Neutrophil (primary cell): ENCODE measurements around the gene ECHDC3.
A peak's percentile ranks its signal among the peaks of the same experiment; 100 is the strongest.

Source experiments
- H3K27ac ChIP-seq: fragments of 200-600 bp; sonication (generic); 2 replicates; pipeline ENCODE4 v1.5.1; 2016; ENCODE audit warnings: mild to moderate bottlenecking, moderate library complexity
- H3K27me3 ChIP-seq: fragments of 200-600 bp; sonication (generic); 2 replicates; pipeline ENCODE4 v1.6.0; 2016; ENCODE audit warnings: mild to moderate bottlenecking
- H3K36me3 ChIP-seq: fragments of 200-600 bp; sonication (generic); 2 replicates; pipeline ENCODE4 v1.5.1; 2017
- H3K4me1 ChIP-seq, 2 experiments: fragments of 200-600 bp in 1 of 2; sonication (generic) in 1 of 2; 1 replicate in 1 of 2; 2 replicates in 1 of 2; pipeline versions ENCODE4 v1.5.1 to v1.6.1; 2013 to 2016; ENCODE audit warnings: low read depth in 1 of 2, low read length in 1 of 2, mild to moderate bottlenecking in 1 of 2, moderate library complexity in 1 of 2; ENCODE audit not compliant: control insufficient read depth in 1 of 2, insufficient read depth in 1 of 2
- H3K4me3 ChIP-seq, 2 experiments: fragments of 200-600 bp in 1 of 2; sonication (generic) in 1 of 2; 1 replicate in 1 of 2; 2 replicates in 1 of 2; pipeline ENCODE4 v1.5.1; 2013 to 2016; ENCODE audit warnings: low read depth in 1 of 2, low read length in 1 of 2, mild to moderate bottlenecking in 1 of 2, moderate library complexity in 1 of 2
- H3K9me3 ChIP-seq: fragments of 200-600 bp; sonication (generic); 2 replicates; pipeline ENCODE4 v1.5.1; 2016
- TF ChIP-seq, protein P1 (sequence below): fragments of 200-600 bp; sonication (generic); IDR thresholded peaks from 2 replicates; pipeline ENCODE4 v1.5.1; 2016; ENCODE audit warnings: antibody characterized with exemption

ECHDC3 gene

DNA sequence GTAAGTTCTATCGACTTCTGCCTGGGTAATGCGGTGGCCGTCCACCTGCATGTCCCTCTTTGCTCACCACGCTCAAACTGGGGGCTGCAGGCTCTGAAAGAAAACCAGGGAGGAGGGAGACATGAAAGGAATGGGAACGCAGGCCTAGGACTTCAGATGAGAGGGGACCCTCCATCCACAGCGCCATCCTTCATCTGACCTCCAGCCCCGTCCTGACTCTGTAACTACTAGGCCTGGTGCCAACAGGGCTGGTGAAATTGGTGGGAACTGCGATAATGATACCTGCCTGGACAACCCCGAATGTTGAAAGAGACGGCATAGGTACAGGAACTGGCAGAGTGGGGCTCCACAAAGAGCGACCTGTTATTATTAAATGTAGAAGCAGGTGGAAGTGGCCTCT, 1.3 kb upstream of the ECHDC3 start:
- H3K27me3 ChIP-seq, result peaks cover 32% of the 10 kb centered on the region
- no peak overlapping the region for H3K27ac ChIP-seq
- no peaks in the 10 kb centered on the region for H3K9me3 ChIP-seq
- H3K4me3 ChIP-seq, result no peak overlapping the region
- H3K36me3 ChIP-seq, result no peaks in the 10 kb centered on the region
- H3K4me1 ChIP-seq, result peaks cover 21 to 25% of the 10 kb centered on the region in 2 experiments
- TF ChIP-seq, protein P1, sequence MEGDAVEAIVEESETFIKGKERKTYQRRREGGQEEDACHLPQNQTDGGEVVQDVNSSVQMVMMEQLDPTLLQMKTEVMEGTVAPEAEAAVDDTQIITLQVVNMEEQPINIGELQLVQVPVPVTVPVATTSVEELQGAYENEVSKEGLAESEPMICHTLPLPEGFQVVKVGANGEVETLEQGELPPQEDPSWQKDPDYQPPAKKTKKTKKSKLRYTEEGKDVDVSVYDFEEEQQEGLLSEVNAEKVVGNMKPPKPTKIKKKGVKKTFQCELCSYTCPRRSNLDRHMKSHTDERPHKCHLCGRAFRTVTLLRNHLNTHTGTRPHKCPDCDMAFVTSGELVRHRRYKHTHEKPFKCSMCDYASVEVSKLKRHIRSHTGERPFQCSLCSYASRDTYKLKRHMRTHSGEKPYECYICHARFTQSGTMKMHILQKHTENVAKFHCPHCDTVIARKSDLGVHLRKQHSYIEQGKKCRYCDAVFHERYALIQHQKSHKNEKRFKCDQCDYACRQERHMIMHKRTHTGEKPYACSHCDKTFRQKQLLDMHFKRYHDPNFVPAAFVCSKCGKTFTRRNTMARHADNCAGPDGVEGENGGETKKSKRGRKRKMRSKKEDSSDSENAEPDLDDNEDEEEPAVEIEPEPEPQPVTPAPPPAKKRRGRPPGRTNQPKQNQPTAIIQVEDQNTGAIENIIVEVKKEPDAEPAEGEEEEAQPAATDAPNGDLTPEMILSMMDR, result no peak

DNA sequence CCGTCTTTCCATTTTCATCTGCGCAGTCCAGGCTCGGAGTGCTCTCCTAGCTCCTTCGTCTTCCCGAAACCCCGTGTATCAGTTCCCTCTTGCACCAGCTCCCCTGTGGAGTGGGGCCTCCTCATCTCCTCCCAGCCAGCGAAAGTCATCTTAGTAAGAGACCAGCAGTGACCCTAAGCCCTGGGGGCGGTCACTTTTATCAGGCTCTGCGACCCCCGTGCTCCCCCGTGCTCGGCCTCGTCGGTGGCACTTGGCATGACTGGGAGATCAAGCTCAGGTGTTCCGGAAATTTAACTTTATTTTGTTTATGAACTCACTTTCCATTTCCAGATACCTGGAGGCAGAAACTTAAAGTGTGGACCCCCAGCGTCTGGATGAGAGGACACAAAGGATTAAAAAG, 574 bp upstream of the ECHDC3 start:
- Histone ChIP-seq H3K27me3 (peaks cover 32% of the 10 kb centered on the region), H3K27ac (no peak overlapping the region), H3K36me3 (no peaks in the 10 kb centered on the region), H3K9me3 (no peaks in the 10 kb centered on the region), H3K4me1 (peaks cover 27 to 29% of the 10 kb centered on the region in 2 experiments), H3K4me3 (peak overlapping the region; percentile 78 to 81)
- TF ChIP-seq, protein P1, result no peak

DNA sequence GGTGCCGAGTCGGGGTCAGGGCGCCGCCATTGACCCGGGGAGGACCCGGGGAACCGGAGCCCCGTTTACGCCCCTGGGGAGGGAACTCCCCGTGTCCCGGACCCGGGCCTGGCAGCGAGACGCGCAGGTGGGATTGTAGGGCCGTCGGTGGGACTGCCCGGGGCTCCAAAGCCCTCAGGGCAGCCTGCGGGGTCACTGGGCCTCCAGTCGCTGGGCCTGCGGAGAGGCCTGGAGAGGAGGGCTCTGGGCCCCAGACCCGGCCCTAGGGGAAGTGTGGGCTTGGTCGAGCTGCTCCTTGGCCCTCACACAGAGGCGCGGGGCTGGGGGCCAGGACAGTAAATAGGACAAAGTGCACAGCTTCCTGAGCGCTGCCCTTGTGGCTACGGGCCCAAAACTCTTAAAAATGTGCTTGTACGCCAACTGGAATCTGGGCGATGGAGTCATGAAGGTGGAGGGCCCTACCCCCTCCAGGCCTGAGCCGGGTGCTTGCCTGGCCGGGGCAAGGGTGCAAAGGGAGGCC, 657 bp downstream of the ECHDC3 start:
- H3K27ac ChIP-seq, result peak overlapping the region; percentile 75
- no peaks in the 10 kb centered on the region for H3K9me3 ChIP-seq
- peak overlapping the region; percentile 78 to 81 for H3K4me3 ChIP-seq
- TF ChIP-seq, protein P1, result no peak
- peaks cover 26% of the 10 kb centered on the region for H3K27me3 ChIP-seq
- H3K4me1 ChIP-seq, result peaks cover 39 to 42% of the 10 kb centered on the region in 2 experiments
- no peaks in the 10 kb centered on the region for H3K36me3 ChIP-seq

DNA sequence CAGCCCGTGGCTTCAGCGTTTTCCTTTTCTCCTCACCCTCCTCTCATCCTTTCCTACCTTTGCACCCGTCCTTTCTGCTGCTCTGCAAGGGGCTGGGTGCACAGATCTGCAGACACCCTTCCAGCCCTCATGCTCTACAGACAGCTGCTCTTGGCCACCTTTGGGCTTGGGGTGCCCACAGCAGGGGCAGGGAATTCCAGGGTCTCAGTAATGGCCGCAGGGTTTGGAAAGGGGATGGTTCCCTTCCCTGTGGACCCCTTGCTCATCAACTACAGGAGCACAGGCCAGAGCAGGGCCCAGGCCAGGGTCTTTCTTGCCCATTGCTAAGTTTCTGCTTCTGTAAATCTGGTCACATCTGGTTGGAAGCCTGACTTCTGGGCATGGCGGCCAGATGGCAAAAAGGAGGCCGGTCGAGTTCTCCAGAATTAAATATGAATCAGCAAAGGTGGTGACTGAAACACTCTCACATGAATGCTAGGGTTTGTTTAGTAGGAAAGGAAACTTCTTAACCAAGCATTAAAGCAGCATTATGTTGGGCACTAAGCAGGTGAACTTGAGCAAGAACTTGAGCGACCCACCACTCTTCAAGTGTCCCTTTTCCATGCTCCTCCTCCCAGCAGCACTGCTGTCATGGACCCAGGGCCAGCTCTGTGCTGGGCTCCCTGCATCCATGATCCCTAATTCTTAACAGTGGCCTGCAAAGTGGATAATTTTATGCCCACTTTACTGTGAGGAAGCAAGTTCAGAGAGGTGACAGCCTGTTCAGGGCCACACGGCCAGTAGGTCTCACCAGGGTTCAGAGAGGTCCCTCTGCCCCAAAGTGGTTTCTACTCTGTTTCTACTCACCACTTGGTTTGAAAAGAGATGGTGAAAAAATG, 1.5 kb downstream of the ECHDC3 start:
- H3K36me3 ChIP-seq, result no peaks in the 10 kb centered on the region
- peaks cover 47 to 50% of the 10 kb centered on the region in 2 experiments for H3K4me1 ChIP-seq
- TF ChIP-seq, protein P1, result no peak
- H3K27ac ChIP-seq, result no peak overlapping the region
- no peaks in the 10 kb centered on the region for H3K9me3 ChIP-seq
- peaks cover 20% of the 10 kb centered on the region for H3K27me3 ChIP-seq
- H3K4me3 ChIP-seq, result peak overlapping the region; percentile 78 to 81

DNA sequence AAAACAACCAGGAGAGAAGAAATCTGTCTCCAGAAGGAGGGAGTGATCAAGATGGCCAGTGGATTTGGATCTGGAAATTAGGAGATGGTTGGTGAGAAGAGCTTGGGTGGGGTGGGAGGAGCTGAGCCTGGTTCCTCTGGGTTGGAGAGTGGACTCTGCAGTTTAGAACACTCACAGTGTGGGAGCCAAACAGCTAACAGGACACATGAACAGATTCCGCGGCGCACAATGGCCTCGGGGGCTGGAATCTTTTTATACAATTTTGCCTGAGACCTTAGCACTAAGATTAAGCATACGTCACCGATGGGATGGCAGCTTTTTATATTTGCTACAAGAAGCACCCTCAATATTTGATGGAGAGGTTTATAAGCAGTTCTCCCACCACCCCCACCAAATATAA, 2.9 kb downstream of the ECHDC3 start:
- Histone ChIP-seq H3K36me3 (peaks cover 4% of the 10 kb centered on the region), H3K9me3 (no peaks in the 10 kb centered on the region), H3K27me3 (peaks cover 18% of the 10 kb centered on the region), H3K27ac (no peak overlapping the region), H3K4me3 (no peak overlapping the region), H3K4me1 (peaks cover 50 to 55% of the 10 kb centered on the region in 2 experiments)
- TF ChIP-seq, protein P1, result no peak
